ENCODE results near the gene PSMD8. TPM values are rescaled to one million over a fixed set of nuclear protein-coding genes. Genes with fewer than 3 reads are reported as not detected.

PSMD8 gene
- 201 and 242 TPM in 2 replicates for total RNA-seq

DNA sequence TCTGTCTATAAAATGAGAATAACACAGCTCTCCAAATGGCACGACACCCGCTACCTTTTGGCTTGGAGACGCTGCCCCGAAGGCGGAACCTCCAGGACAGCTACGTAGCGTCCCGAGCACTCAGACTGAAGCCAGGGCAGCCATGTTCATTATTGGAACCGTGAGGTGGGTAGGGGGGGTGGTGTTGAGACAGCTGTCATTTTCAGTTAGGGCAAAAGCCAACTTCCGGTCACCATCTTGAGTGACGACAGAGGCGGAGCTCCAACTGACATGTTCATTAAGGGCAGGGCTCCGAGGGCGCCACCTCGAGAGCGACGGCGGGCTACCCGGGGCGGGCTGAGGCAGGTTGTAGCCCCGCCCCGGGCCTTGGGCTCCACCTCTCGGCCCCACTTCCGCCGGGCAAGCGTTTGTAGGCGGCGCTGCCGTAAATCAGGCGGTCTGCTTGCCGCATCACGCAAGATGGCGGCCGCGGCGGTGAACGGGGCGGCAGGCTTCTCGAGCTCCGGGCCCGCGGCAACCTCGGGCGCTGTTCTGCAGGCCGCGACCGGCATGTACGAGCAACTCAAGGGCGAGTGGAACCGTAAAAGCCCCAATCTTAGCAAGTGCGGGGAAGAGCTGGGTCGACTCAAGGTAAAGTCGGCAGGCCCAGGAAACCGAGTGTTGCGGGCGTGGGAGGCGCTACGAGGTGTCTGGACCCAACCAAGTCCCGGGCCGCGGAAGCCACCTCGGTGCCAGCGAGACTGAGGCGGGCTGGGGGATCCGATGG is at the start of gene PSMD8:
PSMD8 (plus strand) TSS at position 240 of the 766 bp plus-strand sequence; CDS start at position 271, 31 bp downstream.

DNA sequence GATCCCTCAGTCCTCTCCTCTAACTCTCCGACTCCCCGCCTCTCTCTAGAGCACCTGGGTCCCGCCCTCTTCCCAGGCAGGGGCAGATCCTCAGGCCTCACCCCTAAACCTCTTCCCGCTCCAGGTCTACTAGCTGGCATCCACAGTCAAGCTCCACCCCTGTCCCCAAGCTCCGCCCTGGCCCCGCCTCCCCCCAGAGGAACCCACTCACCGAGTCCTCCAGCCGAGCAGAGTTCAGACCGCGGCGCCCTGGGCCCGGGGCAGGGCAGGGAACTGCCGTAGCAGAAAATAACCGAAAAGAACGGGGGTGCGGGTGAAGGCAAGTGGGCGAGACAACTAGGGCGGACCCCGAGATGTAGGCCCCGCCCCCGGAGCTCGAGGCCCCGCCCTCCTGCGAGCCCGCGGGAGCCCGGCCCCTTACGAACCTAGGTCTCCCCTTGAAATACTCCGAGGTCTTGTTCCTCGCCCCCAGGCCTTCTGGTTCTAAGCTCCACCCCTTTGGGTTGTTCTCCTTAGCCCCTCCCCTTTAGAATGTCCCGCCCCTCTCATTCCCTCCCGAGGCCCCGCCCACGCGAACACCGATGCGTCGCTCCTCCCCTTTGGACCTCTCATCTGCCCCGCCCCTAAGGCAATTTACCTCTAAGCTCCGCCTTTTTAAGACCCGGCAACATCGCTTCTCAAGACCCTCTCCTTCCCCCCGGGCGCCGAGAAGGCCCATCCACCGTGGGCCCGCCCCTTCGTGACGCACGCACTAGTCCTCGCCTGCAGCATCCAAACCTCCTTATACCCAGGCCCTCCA is 13.4 kb downstream of the PSMD8 start, which contains the start of gene GGN:
GGN (minus strand) TSS at position 485 of the 799 bp plus-strand sequence. CDS start 773 bp downstream, outside the sequence.

DNA sequence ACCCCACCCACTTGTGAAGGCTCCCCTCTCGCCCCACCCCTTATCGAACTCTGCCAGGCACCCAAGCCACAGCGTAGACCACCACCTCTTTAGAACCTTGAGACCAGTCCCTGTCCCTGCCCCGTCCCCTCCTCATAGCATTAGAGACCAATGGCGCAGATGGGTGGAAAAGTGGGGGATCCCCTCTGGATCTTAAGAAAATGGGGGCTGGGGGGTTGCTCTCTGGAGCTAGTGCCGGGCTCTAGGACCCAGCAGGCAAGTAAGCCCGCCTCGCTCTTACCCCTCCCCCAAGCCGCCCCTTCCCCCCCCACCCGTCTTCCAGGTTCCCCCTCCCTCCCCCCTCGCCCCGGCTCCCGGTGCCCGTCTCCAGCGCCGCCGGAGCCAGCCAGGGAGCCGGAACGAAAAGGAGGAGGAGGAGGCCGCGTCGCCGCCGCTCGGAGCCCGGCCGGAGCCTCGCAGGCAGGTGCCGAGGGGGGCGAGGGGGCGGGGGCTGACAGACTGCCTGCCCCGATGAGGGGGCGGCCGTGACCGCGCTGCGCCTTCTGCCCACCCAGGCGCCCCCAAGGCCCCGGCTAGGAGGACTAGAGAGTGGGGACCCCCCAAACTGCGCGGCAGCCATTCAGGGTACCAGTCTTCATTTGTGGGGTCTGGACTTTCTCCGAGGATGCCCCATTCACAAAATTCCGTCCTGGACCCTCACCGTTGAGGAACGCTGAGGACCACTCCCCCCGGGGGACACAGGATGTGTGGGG is 14.2 kb downstream of the PSMD8 start, which contains the start of gene SPRED3:
SPRED3 (plus strand) TSS at position 349 of the 752 bp plus-strand sequence. CDS start 1,606 bp downstream, outside the sequence.

DNA sequence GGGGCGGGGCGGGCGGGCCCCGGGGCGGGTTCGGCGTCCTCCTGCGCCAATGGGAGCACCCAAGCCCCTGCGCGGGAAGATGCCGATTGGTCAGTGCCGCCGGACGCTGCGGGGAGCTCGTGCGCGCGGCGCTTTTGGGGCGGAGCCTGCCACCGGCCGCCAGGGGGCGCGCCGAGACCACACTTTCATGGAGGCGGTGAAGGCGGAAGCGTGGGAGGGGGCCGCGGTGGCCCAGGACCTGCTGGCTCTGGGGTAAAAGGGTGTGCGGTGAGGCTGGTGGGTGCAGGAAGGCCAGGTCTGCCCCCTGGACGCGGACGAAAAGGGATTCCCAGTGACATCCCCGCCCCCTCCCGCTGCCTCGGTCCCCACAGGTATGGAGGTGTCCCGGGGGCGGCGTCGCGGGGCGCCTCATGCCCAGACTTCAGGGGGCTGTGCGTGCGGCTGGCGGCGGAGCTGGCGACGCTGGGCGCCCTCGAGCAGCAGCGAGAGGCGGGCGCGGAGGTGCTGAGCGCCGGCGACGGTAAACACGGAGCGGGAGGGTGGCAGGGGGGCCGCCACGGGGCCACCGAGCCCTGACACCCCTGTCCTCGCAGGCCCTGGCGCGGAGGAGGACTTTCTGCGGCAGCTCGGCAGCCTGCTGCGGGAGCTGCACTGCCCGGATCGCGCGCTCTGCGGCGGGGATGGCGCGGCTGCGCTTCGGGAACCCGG is 28.8 kb downstream of the PSMD8 start, which contains the start of gene FAM98C:
FAM98C (plus strand) TSS at position 127 of the 708 bp plus-strand sequence; CDS start at position 188, 61 bp downstream.

DNA sequence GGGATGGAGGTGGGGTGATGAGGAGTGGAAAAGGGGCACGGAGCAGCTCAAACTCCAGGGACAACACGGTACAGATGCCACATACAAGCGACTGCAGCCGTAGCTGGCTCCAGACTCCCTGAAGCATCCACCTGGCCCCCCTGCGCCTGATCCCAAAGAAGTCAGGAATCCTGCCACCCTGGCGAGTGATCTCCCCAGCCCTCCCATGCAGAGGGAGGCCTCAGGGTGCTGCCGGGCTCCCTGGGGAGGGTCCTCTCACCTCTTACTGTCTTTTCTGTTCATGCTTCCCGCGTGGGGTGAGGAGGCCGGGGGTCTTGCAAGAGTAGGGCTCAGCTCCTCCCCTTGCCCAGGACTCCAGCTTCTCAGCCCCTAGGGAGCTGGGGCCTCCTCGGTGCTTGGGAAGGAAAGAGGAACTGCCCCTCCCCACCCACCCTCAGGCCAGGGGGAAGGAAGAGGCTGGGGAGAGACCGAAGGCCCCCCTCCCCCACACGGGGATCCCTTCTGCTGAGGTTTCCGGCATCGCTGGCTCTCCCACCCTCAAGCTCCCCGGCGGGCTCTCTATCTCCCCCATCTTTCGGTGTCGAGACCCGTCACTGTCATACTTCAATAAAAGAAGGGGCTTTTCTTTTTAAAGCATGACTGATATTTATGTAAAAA is 51.6 kb downstream of the PSMD8 start, which contains the start of gene RASGRP4:
RASGRP4 (minus strand) TSS at position 410 of the 657 bp plus-strand sequence; CDS start at position 282, 128 bp downstream.

DNA sequence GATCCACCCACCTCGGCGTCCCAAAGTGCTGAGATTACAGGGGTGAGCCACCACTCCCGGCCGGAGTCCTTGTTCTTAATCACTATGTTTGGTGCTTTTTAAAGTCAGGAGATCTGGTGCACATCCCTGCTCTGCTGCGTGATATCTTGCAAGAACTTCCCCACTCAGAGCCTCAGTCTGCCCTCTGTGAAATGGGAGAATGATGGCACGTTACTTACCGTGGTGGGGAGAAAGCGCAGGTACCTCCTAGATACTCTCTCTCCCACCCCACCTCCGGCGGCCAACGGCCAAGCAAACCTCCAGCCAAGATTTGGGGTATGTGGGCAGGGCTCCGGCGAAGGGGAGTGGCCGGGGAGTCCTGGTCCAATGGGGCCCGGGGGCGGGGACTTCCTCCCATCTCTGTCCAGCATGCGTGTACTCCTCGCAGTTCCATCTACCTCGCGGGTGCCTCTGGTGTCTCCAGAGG is 58.9 kb downstream of the PSMD8 start, which contains the start of gene RYR1:
RYR1 (plus strand) TSS at position 424 of the 466 bp plus-strand sequence. CDS start 139 bp downstream, outside the sequence.

Other genes with a start within 250 kb of the PSMD8 start
- 0.86 and 1.4 TPM in 2 replicates for gene DPF1, start 150.3 kb upstream of the PSMD8 start, total RNA-seq
- not detected in 2 replicates for gene PPP1R14A, start 118.2 kb upstream of the PSMD8 start, total RNA-seq
- gene SPINT2, start 110.0 kb upstream of the PSMD8 start, total RNA-seq: 25.9 and 29.1 TPM in 2 replicates
- gene C19orf33, start 70.3 kb upstream of the PSMD8 start, total RNA-seq: 1.6 TPM in 1 of 2 replicates, not detected in the other
- 58.6 and 81.8 TPM in 2 replicates for gene YIF1B, start 58.6 kb upstream of the PSMD8 start, total RNA-seq
- 6.3 and 13.5 TPM in 2 replicates for gene KCNK6, start 54.7 kb upstream of the PSMD8 start, total RNA-seq
- gene CATSPERG, start 38.7 kb upstream of the PSMD8 start, total RNA-seq: 0.78 and 1.3 TPM in 2 replicates
- 0.39 and 0.54 TPM in 2 replicates for gene GGN, start 13.5 kb downstream of the PSMD8 start, total RNA-seq
- gene SPRED3, start 14.1 kb downstream of the PSMD8 start, total RNA-seq: 2.2 and 2.6 TPM in 2 replicates
- 10.7 and 10.9 TPM in 2 replicates for gene FAM98C, start 28.5 kb downstream of the PSMD8 start, total RNA-seq
- not detected in 2 replicates for gene RASGRP4, start 51.6 kb downstream of the PSMD8 start, total RNA-seq
- gene RYR1, start 59.1 kb downstream of the PSMD8 start, total RNA-seq: 0.39 and 0.65 TPM in 2 replicates
- gene MAP4K1, start 243.4 kb downstream of the PSMD8 start, total RNA-seq: 0.86 TPM in 1 of 2 replicates, not detected in the other
- 297 and 356 TPM in 2 replicates for gene EIF3K, start 244.6 kb downstream of the PSMD8 start, total RNA-seq